H9 (cell line): Measurements from ENCODE around the gene TREM1. TPM values are rescaled to one million over a fixed set of nuclear protein-coding genes. Genes with fewer than 3 reads are reported as not detected.

Source experiments
- DNase-seq: peaks from one replicate; pipeline ENCODE4 v3.0.0-alpha.2; 2017
- H2AFZ ChIP-seq: one replicate; pipeline ENCODE4 v1.6.1; 2013; ENCODE audit warnings: mild to moderate bottlenecking, low read length, control low read depth, moderate library complexity
- H2AK5ac ChIP-seq: 2 replicates; pipeline ENCODE4 v1.6.1; 2013; ENCODE audit warnings: low read length, control low read depth, mixed read lengths; ENCODE audit not compliant: insufficient read length
- H2BK120ac ChIP-seq: one replicate; pipeline ENCODE4 v1.6.1; 2013; ENCODE audit warnings: low read depth, mild to moderate bottlenecking, low read length, control low read depth, inconsistent platforms; ENCODE audit not compliant: poor library complexity, severe bottlenecking
- H2BK12ac ChIP-seq: 2 replicates; pipeline ENCODE4 v1.6.1; 2013; ENCODE audit warnings: low read length, control low read depth, mixed read lengths, low read depth; ENCODE audit not compliant: insufficient read length
- H2BK15ac ChIP-seq: 2 replicates; pipeline ENCODE4 v1.6.1; 2013; ENCODE audit warnings: low read depth, low read length, control low read depth
- H2BK20ac ChIP-seq: one replicate; pipeline ENCODE4 v1.6.1; 2013; ENCODE audit warnings: low read depth, mild to moderate bottlenecking, low read length, control low read depth, inconsistent platforms; ENCODE audit not compliant: poor library complexity, severe bottlenecking
- H2BK5ac ChIP-seq: 2 replicates; pipeline ENCODE4 v1.6.1; 2013; ENCODE audit warnings: low read length, control low read depth, mixed read lengths; ENCODE audit not compliant: insufficient read length
- H3K14ac ChIP-seq: 2 replicates; pipeline ENCODE4 v1.6.1; 2013; ENCODE audit warnings: low read length, control low read depth; ENCODE audit not compliant: insufficient read depth
- H3K18ac ChIP-seq: 2 replicates; pipeline ENCODE4 v1.6.1; 2013; ENCODE audit warnings: low read depth, mild to moderate bottlenecking, mixed read lengths, low read length, control low read depth; ENCODE audit not compliant: insufficient read length
- H3K23ac ChIP-seq: 2 replicates; pipeline ENCODE4 v1.6.1; 2013; ENCODE audit warnings: low read length, control low read depth, mixed read lengths, low read depth; ENCODE audit not compliant: insufficient read length
- H3K23me2 ChIP-seq: 2 replicates; pipeline ENCODE4 v1.6.1; 2013; ENCODE audit warnings: low read depth, mild to moderate bottlenecking, mixed read lengths, low read length, control low read depth; ENCODE audit not compliant: insufficient read length, poor library complexity, severe bottlenecking
- H3K27ac ChIP-seq: 2 replicates; pipeline ENCODE4 v1.5.1; 2013; ENCODE audit warnings: low read length, control low read depth, mixed read lengths, low read depth; ENCODE audit not compliant: insufficient read length
- H3K27me3 ChIP-seq: 2 replicates; pipeline ENCODE4 v1.6.1; 2013; ENCODE audit warnings: low read length, control low read depth, inconsistent platforms; ENCODE audit not compliant: insufficient read depth
- H3K4ac ChIP-seq: 2 replicates; pipeline ENCODE4 v1.6.1; 2013; ENCODE audit warnings: low read depth, mild to moderate bottlenecking, control low read depth, inconsistent platforms, low read length, moderate library complexity
- H3K4me1 ChIP-seq: 2 replicates; pipeline ENCODE4 v1.6.1; 2013; ENCODE audit warnings: low read length, control low read depth, inconsistent platforms; ENCODE audit not compliant: insufficient read depth
- H3K4me2 ChIP-seq: 2 replicates; pipeline ENCODE4 v1.6.1; 2013; ENCODE audit warnings: low read length, control low read depth, mixed read lengths; ENCODE audit not compliant: insufficient read length, insufficient read depth
- H3K56ac ChIP-seq: 2 replicates; pipeline ENCODE4 v1.6.1; 2013; ENCODE audit warnings: low read depth, mild to moderate bottlenecking, mixed read lengths, low read length, control low read depth; ENCODE audit not compliant: insufficient read length
- H3K79me1 ChIP-seq: 2 replicates; pipeline ENCODE4 v1.6.1; 2013; ENCODE audit warnings: low read depth, mild to moderate bottlenecking, moderate library complexity, low read length, control low read depth, inconsistent platforms; ENCODE audit not compliant: insufficient read depth, poor library complexity, severe bottlenecking
- H3K79me2 ChIP-seq: 2 replicates; pipeline ENCODE4 v1.6.1; 2013; ENCODE audit warnings: low read length, control low read depth, inconsistent platforms; ENCODE audit not compliant: insufficient read depth
- H3K9ac ChIP-seq: 2 replicates; pipeline ENCODE4 v1.6.1; 2013; ENCODE audit warnings: low read length, control low read depth, mixed read lengths; ENCODE audit not compliant: insufficient read length; ENCODE audit errors: extremely low read depth
- H3K9me3 ChIP-seq: one replicate; pipeline ENCODE4 v1.6.1; 2013; ENCODE audit warnings: low read depth, low read length, inconsistent platforms; ENCODE audit not compliant: control insufficient read depth
- H3T11ph ChIP-seq: one replicate; pipeline ENCODE4 v1.6.1; 2013; ENCODE audit warnings: mild to moderate bottlenecking, low read length, control low read depth, inconsistent platforms
- H4K20me1 ChIP-seq: one replicate; pipeline ENCODE4 v1.6.1; 2013; ENCODE audit not compliant: control insufficient read depth, insufficient read length, insufficient read depth
- H4K5ac ChIP-seq: 2 replicates; pipeline ENCODE4 v1.6.1; 2013; ENCODE audit warnings: low read depth, mild to moderate bottlenecking, mixed read lengths, low read length, control low read depth; ENCODE audit not compliant: insufficient read length
- H4K8ac ChIP-seq: replicated peaks from 2 replicates; pipeline ENCODE4 v1.6.1; 2013; ENCODE audit warnings: low read length, control low read depth, mixed read lengths, low read depth; ENCODE audit not compliant: insufficient read length
- H4K91ac ChIP-seq: 2 replicates; pipeline ENCODE4 v1.6.1; 2013; ENCODE audit warnings: low read depth, mild to moderate bottlenecking, moderate library complexity, mixed read lengths, low read length, control low read depth; ENCODE audit not compliant: insufficient read length
- H3K27ac Mint-ChIP-seq, 3 experiments: 2 replicates in 2 of 3; 3 replicates in 1 of 3; pipeline ENCODE4 v1.8.0; 2020 to 2021; ENCODE audit warnings: mixed read lengths in 3 of 3, mild to moderate bottlenecking in 1 of 3, moderate library complexity in 1 of 3
- H3K27me3 Mint-ChIP-seq: 2 replicates; pipeline ENCODE4 v1.8.0; 2021; ENCODE audit warnings: low read depth, mild to moderate bottlenecking, moderate library complexity, mixed read lengths
- H3K36me3 Mint-ChIP-seq, 3 experiments: 2 replicates in 2 of 3; 3 replicates in 1 of 3; pipeline ENCODE4 v1.8.0; 2020 to 2021; ENCODE audit warnings: low read depth in 3 of 3, mixed read lengths in 3 of 3; ENCODE audit not compliant: insufficient read depth in 1 of 3
- H3K4me1 Mint-ChIP-seq, 2 experiments: 2 replicates each; pipeline ENCODE4 v1.8.0; 2020; ENCODE audit warnings: mixed read lengths in 2 of 2
- H3K4me3 Mint-ChIP-seq, 2 experiments: 2 replicates in 1 of 2; 3 replicates in 1 of 2; pipeline ENCODE4 v1.8.0; 2020 to 2021; ENCODE audit warnings: mild to moderate bottlenecking in 2 of 2, mixed read lengths in 2 of 2, moderate library complexity in 1 of 2
- H3K9me3 Mint-ChIP-seq, 2 experiments: 2 replicates in 1 of 2; 3 replicates in 1 of 2; pipeline ENCODE4 v1.8.0; 2020; ENCODE audit warnings: mild to moderate bottlenecking in 2 of 2, mixed read lengths in 2 of 2, moderate library complexity in 1 of 2
- WGBS: extraction: QIAGEN DNeasy Blood & Tissue Kit; methylation state at CpG from one replicate; pipeline ENCODE4 v1.1.7; 2013; ENCODE audit warnings: missing lambda C conversion rate, low lambda C conversion rate, mixed read lengths; ENCODE audit not compliant: insufficient read length; ENCODE audit errors: extremely low coverage; 5-methylcytosine and 5-hydroxymethylcytosine counted together
- total RNA-seq: library from RNA; stranded (reverse); gene quantifications from 2 replicates; pipeline ENCODE4 v1.2.1, GENCODE V29; 2021
- TF ChIP-seq, protein P1 (sequence below): fragments of 200-600 bp; sonication (generic); conservative IDR thresholded peaks from 3 replicates; pipeline ENCODE4 v1.8.0; 2021; ENCODE audit warnings: antibody characterized with exemption, mild to moderate bottlenecking

The TREM1 gene
- total RNA-seq, 1 experiment from 2014 or later, result not detected

DNA sequence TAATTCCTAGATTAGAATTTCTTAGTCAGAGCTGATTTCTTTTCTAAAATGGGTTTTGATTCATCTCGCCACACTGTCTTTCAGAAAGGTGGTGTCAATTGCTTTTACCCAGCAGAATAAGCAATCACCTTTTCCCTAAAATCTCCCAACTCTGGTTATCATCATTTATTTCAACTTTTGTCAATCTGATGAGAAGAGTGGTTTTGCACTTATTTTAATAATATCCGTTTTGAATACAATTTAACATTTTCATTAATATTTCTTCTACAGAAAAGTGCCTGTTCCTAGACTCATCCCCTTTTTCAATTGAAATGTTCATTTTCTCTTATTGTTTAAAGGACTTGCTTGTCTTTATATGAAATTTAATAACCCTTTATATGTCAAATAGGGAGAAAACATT is 40.7 kb upstream of the TREM1 start:
- no peaks in the 10 kb centered on the region for H3K23me2 ChIP-seq
- H2BK5ac ChIP-seq, result no peak overlapping the region
- WGBS, result no CpG with 5 or more reads among the region's 2 CpGs
- no peak overlapping the region for H3K56ac ChIP-seq
- Mint-ChIP-seq H3K4me3 (no peak overlapping the region), H3K36me3 (no peaks in the 10 kb centered on the region), H3K9me3 (no peaks in the 10 kb centered on the region), H3K27me3 (peaks cover 19% of the 10 kb centered on the region), H3K27ac (no peak overlapping the region), H3K4me1 (peaks cover 0 to 8% of the 10 kb centered on the region in 2 experiments; a peak in 3 of 4 replicates)
- H2BK20ac ChIP-seq, result no peak overlapping the region
- no peak overlapping the region for H3K27ac ChIP-seq
- H4K20me1 ChIP-seq, result no peaks in the 10 kb centered on the region
- H2BK12ac ChIP-seq, result no peak overlapping the region
- TF ChIP-seq, protein P1, sequence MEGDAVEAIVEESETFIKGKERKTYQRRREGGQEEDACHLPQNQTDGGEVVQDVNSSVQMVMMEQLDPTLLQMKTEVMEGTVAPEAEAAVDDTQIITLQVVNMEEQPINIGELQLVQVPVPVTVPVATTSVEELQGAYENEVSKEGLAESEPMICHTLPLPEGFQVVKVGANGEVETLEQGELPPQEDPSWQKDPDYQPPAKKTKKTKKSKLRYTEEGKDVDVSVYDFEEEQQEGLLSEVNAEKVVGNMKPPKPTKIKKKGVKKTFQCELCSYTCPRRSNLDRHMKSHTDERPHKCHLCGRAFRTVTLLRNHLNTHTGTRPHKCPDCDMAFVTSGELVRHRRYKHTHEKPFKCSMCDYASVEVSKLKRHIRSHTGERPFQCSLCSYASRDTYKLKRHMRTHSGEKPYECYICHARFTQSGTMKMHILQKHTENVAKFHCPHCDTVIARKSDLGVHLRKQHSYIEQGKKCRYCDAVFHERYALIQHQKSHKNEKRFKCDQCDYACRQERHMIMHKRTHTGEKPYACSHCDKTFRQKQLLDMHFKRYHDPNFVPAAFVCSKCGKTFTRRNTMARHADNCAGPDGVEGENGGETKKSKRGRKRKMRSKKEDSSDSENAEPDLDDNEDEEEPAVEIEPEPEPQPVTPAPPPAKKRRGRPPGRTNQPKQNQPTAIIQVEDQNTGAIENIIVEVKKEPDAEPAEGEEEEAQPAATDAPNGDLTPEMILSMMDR, result no peak
- DNase-seq, result no peak
- no peaks in the 10 kb centered on the region for H3K27me3 ChIP-seq
- H2BK15ac ChIP-seq, result no peak overlapping the region
- no peaks in the 10 kb centered on the region; the same call in 1 of the 2 replicates for H3K4me1 ChIP-seq
- no peak overlapping the region for H4K8ac ChIP-seq
- H3K9me3 ChIP-seq, result no peaks in the 10 kb centered on the region
- H3K79me2 ChIP-seq, result no peaks in the 10 kb centered on the region
- H4K91ac ChIP-seq, result no peak overlapping the region
- no peak overlapping the region for H3K18ac ChIP-seq
- no peak overlapping the region for H2AK5ac ChIP-seq
- no peak overlapping the region for H3K23ac ChIP-seq
- H3K9ac ChIP-seq, result no peak overlapping the region
- no peak overlapping the region for H3T11ph ChIP-seq
- H4K5ac ChIP-seq, result no peak overlapping the region
- H3K4me2 ChIP-seq, result no peak overlapping the region
- H2AFZ ChIP-seq, result no peak overlapping the region
- no peak overlapping the region for H2BK120ac ChIP-seq
- no peak overlapping the region for H3K14ac ChIP-seq
- H3K4ac ChIP-seq, result no peak overlapping the region
- H3K79me1 ChIP-seq, result no peaks in the 10 kb centered on the region
